Natural killer cell (primary cell): Measurements from ENCODE around the gene SH3GLB1. TPM values are rescaled to one million over a fixed set of nuclear protein-coding genes. Genes with fewer than 3 reads are reported as not detected.

Experiments used
- ATAC-seq, 3 donors: fragments of 150-1000 bp in 2 of 3; fragments of 200-7000 bp in 1 of 3; cut with Tn5 transposase; 1 replicate in 1 of 3; 2 replicates in 2 of 3; pipeline ENCODE4 v1.10.0; 2021; ENCODE audit warnings: mild to moderate bottlenecking in 2 of 3, moderate library complexity in 2 of 3
- DNase-seq, 2 donors: peaks; one replicate each; pipeline versions ENCODE4 v3.0.0 to v3.0.0-alpha.2; 2013 to 2021; ENCODE audit warnings: mixed read lengths in 1 of 2
- H3K27ac ChIP-seq: one replicate; pipeline ENCODE4 v1.5.1; 2013; ENCODE audit warnings: mild to moderate bottlenecking, low read length
- H3K27me3 ChIP-seq: one replicate; pipeline ENCODE4 v1.6.1; 2013; ENCODE audit warnings: low read length; ENCODE audit not compliant: control insufficient read depth, insufficient read depth
- H3K36me3 ChIP-seq: one replicate; pipeline ENCODE4 v1.6.1; 2013; ENCODE audit warnings: low read length; ENCODE audit not compliant: control insufficient read depth, insufficient read depth
- H3K4me1 ChIP-seq: one replicate; pipeline ENCODE4 v1.6.1; 2013; ENCODE audit warnings: low read length; ENCODE audit not compliant: control insufficient read depth, insufficient read depth
- H3K4me3 ChIP-seq: one replicate; pipeline ENCODE4 v1.5.1; 2013; ENCODE audit warnings: low read length
- H3K9me3 ChIP-seq: one replicate; pipeline ENCODE4 v1.6.1; 2013; ENCODE audit warnings: low read length; ENCODE audit not compliant: control insufficient read depth, insufficient read depth
- H3K27ac Mint-ChIP-seq, 2 donors: one replicate each; pipeline ENCODE4 v1.8.0; 2022; ENCODE audit warnings: mild to moderate bottlenecking in 2 of 2, mixed read lengths in 2 of 2, moderate library complexity in 1 of 2
- H3K27me3 Mint-ChIP-seq, 2 donors: one replicate each; pipeline ENCODE4 v1.8.0; 2022; ENCODE audit warnings: low read depth in 2 of 2, mixed read lengths in 2 of 2
- H3K36me3 Mint-ChIP-seq: one replicate; pipeline ENCODE4 v1.8.0; 2022; ENCODE audit warnings: mixed read lengths
- H3K4me1 Mint-ChIP-seq, 2 donors: one replicate each; pipeline ENCODE4 v1.8.0; 2022; ENCODE audit warnings: mixed read lengths in 2 of 2
- H3K4me3 Mint-ChIP-seq: one replicate; pipeline ENCODE4 v1.8.0; 2022; ENCODE audit warnings: mild to moderate bottlenecking, moderate library complexity, mixed read lengths
- H3K9me3 Mint-ChIP-seq, 2 donors: one replicate each; pipeline ENCODE4 v1.8.0; 2022; ENCODE audit warnings: mixed read lengths in 2 of 2
- WGBS: methylation state at CpG from one replicate; pipeline ENCODE4 v1.1.7; 2013; ENCODE audit warnings: missing lambda C conversion rate; ENCODE audit not compliant: insufficient coverage; 5-methylcytosine and 5-hydroxymethylcytosine counted together
- intact Hi-C: fragments of 100-400 bp; cut with micrococcal nuclease; formaldehyde crosslinking; loops from one replicate; pipeline ENCODE4 v1.14.2; 2022
- total RNA-seq, 4 donors: library from RNA; stranded (reverse); fragments of 120-200 nt in 1 of 4; gene quantifications; one replicate each; pipeline versions ENCODE4 v1.2.3 to v1.2.4, GENCODE V29; 2013 to 2022
- TF ChIP-seq, protein P1 (sequence below): fragments of 200-600 bp; IDR thresholded peaks from one replicate; pipeline ENCODE4 v1.8.0; 2022; ENCODE audit warnings: antibody characterized with exemption

Gene SH3GLB1
- total RNA-seq, 3 donors from 2014 or later (not counting 1 experiment from before 2014, with no cell fraction given) = 98.1 to 114 (median 109) TPM

DNA sequence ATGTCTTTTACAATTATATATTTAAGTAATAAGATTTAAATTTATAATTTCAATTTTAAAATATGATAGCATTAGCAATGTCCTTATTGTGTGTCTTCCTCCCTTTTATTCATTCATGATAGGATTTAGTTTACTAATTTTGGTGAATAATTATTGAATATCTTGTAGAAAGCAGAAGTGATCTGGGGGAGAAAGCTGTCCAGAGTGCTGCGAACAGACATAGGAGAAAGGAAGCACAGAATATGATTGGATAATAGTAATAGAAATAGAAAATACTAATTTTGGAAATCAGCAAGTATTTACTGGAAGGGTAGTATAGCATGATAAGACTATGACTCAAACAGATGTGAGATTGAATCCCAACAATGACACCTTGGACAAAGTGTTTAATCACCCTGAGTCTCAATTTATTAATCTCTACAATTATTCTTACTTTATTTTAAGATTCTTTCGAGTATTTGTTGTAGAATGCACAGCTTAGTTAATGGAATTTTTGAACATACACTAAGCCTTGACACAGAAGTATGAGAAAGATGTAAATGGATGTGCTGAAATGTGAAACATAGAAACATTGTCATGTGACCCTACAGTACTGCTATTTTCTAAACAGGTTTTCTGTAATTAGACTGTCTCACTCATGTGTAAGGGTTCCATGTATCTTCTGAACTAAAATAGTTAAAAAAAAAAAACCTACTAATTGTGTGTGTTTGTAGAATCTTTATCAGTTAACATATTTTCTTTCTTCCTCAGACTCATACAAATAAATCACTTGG, 7.9 kb downstream of the SH3GLB1 start:
- DNase-seq = no peak
- H3K27me3 ChIP-seq = no peaks in the 10 kb centered on the region
- no peak for ATAC-seq
- intact Hi-C loops = no loop called here
- H3K4me1 ChIP-seq = peaks cover 9% of the 10 kb centered on the region
- peaks cover 52 to 77% of the 10 kb centered on the region in 2 donors for H3K4me1 Mint-ChIP-seq
- H3K27ac ChIP-seq = no peak overlapping the region
- peaks cover 10% of the 10 kb centered on the region for H3K36me3 ChIP-seq
- no peaks in the 10 kb centered on the region for H3K9me3 Mint-ChIP-seq
- H3K4me3 Mint-ChIP-seq = no peak overlapping the region
- H3K27me3 Mint-ChIP-seq = no peaks in the 10 kb centered on the region
- H3K36me3 Mint-ChIP-seq = no peaks in the 10 kb centered on the region
- H3K27ac Mint-ChIP-seq = no peak overlapping the region
- TF ChIP-seq, protein P1, sequence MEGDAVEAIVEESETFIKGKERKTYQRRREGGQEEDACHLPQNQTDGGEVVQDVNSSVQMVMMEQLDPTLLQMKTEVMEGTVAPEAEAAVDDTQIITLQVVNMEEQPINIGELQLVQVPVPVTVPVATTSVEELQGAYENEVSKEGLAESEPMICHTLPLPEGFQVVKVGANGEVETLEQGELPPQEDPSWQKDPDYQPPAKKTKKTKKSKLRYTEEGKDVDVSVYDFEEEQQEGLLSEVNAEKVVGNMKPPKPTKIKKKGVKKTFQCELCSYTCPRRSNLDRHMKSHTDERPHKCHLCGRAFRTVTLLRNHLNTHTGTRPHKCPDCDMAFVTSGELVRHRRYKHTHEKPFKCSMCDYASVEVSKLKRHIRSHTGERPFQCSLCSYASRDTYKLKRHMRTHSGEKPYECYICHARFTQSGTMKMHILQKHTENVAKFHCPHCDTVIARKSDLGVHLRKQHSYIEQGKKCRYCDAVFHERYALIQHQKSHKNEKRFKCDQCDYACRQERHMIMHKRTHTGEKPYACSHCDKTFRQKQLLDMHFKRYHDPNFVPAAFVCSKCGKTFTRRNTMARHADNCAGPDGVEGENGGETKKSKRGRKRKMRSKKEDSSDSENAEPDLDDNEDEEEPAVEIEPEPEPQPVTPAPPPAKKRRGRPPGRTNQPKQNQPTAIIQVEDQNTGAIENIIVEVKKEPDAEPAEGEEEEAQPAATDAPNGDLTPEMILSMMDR = no peak
- no peak overlapping the region for H3K4me3 ChIP-seq
- no peaks in the 10 kb centered on the region for H3K9me3 ChIP-seq
- 95% methylated on average over 1 of the region's 2 CpGs for WGBS

DNA sequence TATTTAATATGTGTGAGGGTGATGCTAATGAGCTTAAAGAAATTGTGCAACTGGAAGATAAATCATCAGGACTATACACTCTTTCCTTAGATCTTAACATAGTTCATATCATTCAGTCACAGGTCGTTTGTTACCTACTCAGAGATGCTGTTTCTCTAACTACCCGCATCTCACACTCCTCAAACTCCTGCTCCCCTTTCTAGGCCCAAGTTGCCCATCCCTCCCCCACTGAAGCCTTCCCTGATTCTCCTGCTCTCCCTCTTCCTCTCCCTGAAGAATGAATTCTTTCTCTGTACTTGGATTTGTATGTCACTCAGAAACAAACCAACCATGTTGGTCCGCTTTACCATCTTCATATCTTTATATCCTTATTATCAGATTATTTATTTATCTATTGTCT, 9.1 kb downstream of the SH3GLB1 start:
- peak overlapping the region in 1 of 2 donors; percentile 79 for H3K27ac Mint-ChIP-seq
- DNase-seq (no peak), ATAC-seq (no peak)
- Histone ChIP-seq H3K9me3 (no peaks in the 10 kb centered on the region), H3K4me1 (peaks cover 6% of the 10 kb centered on the region), H3K27me3 (no peaks in the 10 kb centered on the region), H3K27ac (no peak overlapping the region), H3K4me3 (no peak overlapping the region), H3K36me3 (peaks cover 15% of the 10 kb centered on the region)
- no peaks in the 10 kb centered on the region for H3K36me3 Mint-ChIP-seq
- no peaks in the 10 kb centered on the region for H3K9me3 Mint-ChIP-seq
- TF ChIP-seq, protein P1 = no peak
- intact Hi-C loops = no loop called here
- peak overlapping the region; percentile 2 for H3K4me3 Mint-ChIP-seq
- peaks cover 46 to 73% of the 10 kb centered on the region in 2 donors for H3K4me1 Mint-ChIP-seq
- no peaks in the 10 kb centered on the region for H3K27me3 Mint-ChIP-seq
- 58% methylated on average over 2 of the region's 3 CpGs for WGBS

DNA sequence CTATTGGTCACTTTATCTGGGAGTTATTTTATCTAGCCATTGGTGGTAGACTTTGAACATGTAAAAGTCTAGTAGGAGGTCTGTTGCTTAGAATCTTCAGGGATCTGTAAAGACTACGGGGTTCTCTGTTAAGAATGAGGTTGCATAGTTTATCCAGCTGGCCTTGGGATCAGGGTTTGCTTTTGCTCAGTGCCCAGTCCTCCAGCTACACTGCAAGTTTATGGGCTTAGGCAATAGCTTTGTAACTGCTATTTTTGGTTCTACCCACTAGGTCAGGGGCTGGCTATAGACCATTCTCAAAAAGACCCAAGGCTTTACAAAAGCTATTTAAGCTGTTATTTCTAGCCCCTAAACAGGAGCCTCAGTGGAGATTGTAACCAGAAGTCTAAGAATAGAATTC, 9.8 kb downstream of the SH3GLB1 start:
- H3K4me1 Mint-ChIP-seq = peaks cover 42 to 71% of the 10 kb centered on the region in 2 donors
- 100% methylated on average over 1 of the region's 1 CpG for WGBS
- peaks cover 21% of the 10 kb centered on the region for H3K36me3 ChIP-seq
- no peaks in the 10 kb centered on the region for H3K9me3 Mint-ChIP-seq
- no peaks in the 10 kb centered on the region for H3K27me3 ChIP-seq
- peak; percentile 22 to 37 (median 24) for ATAC-seq
- intact Hi-C loops = no loop called here
- TF ChIP-seq, protein P1 = no peak
- no peak for DNase-seq
- no peak overlapping the region for H3K27ac ChIP-seq
- peaks cover 6% of the 10 kb centered on the region for H3K4me1 ChIP-seq
- no peaks in the 10 kb centered on the region for H3K27me3 Mint-ChIP-seq
- no peak overlapping the region for H3K4me3 ChIP-seq
- peak overlapping the region; percentile 73 to 79 for H3K27ac Mint-ChIP-seq
- no peaks in the 10 kb centered on the region for H3K36me3 Mint-ChIP-seq
- H3K9me3 ChIP-seq = no peaks in the 10 kb centered on the region
- peak overlapping the region; percentile 2 for H3K4me3 Mint-ChIP-seq
